Astrocyte (in vitro differentiated cells and primary cell): ENCODE results near the gene SFTPB.

Experiments
- EZH2 ChIP-seq: IDR thresholded peaks from 2 replicates; pipeline ENCODE4 v1.6.1; 2012; ENCODE audit warnings: mild to moderate bottlenecking, low read length, inconsistent platforms; ENCODE audit not compliant: insufficient read depth
- TF ChIP-seq, protein P1 (sequence below): IDR thresholded peaks from 2 replicates; pipeline ENCODE4 v1.5.1; 2011; ENCODE audit warnings: low read depth, mild to moderate bottlenecking, inconsistent platforms, low read length, moderate library complexity; ENCODE audit not compliant: insufficient read depth

DNA sequence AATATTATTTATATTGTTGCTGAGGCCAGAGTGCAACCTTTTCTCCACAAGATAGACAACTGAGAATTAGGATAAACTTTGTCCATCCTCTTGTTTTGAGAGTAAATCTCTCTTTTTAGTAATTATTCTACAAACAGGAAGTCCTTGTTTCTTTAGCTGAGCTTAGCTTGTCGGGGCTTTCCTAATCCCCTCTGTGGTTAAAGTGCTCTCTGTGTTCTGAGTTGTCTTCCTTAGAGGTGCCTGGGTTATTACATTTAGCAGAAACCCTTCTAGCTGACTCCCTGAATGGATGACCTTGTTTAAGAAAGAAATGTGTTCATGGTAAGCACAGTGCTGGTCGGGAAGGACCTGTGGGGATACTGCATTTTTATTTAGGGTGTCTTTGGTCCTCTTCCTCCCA is 39.3 kb downstream of the SFTPB start:
- TF ChIP-seq, protein P1, sequence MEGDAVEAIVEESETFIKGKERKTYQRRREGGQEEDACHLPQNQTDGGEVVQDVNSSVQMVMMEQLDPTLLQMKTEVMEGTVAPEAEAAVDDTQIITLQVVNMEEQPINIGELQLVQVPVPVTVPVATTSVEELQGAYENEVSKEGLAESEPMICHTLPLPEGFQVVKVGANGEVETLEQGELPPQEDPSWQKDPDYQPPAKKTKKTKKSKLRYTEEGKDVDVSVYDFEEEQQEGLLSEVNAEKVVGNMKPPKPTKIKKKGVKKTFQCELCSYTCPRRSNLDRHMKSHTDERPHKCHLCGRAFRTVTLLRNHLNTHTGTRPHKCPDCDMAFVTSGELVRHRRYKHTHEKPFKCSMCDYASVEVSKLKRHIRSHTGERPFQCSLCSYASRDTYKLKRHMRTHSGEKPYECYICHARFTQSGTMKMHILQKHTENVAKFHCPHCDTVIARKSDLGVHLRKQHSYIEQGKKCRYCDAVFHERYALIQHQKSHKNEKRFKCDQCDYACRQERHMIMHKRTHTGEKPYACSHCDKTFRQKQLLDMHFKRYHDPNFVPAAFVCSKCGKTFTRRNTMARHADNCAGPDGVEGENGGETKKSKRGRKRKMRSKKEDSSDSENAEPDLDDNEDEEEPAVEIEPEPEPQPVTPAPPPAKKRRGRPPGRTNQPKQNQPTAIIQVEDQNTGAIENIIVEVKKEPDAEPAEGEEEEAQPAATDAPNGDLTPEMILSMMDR = no peak
- TF ChIP-seq EZH2 = no peak
